Testis (tissue), 2 donors: Measurements from ENCODE around the gene HGFAC.

Experiments
- POLR2A ChIP-seq: fragments of 450-650 bp; IDR thresholded peaks from one replicate; pipeline ENCODE4 v1.6.1; 2017; ENCODE audit warnings: antibody characterized with exemption, mild to moderate bottlenecking, moderate library complexity
- TF ChIP-seq, protein P1 (sequence below), 3 experiments: fragments of 450-650 bp in 2 of 3; fragments of 200-600 bp in 1 of 3; sonication (generic) in 1 of 3; IDR thresholded peaks; one replicate each; pipeline ENCODE4 v1.5.1; 2016 to 2019; ENCODE audit warnings: antibody characterized with exemption in 3 of 3, mild to moderate bottlenecking in 2 of 3, moderate library complexity in 1 of 3

- TF ChIP-seq, protein P1, sequence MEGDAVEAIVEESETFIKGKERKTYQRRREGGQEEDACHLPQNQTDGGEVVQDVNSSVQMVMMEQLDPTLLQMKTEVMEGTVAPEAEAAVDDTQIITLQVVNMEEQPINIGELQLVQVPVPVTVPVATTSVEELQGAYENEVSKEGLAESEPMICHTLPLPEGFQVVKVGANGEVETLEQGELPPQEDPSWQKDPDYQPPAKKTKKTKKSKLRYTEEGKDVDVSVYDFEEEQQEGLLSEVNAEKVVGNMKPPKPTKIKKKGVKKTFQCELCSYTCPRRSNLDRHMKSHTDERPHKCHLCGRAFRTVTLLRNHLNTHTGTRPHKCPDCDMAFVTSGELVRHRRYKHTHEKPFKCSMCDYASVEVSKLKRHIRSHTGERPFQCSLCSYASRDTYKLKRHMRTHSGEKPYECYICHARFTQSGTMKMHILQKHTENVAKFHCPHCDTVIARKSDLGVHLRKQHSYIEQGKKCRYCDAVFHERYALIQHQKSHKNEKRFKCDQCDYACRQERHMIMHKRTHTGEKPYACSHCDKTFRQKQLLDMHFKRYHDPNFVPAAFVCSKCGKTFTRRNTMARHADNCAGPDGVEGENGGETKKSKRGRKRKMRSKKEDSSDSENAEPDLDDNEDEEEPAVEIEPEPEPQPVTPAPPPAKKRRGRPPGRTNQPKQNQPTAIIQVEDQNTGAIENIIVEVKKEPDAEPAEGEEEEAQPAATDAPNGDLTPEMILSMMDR (IDR thresholded peaks at IDR 0.05): no peak
- TF ChIP-seq POLR2A: no peak
Measured at GRCh38 chr4:3393171-3393570, 48.6 kb upstream of the HGFAC start.
